Heart left ventricle (tissue), 13 donors: ENCODE results near the gene CRACR2A.

ENCODE experiments used
- POLR2A ChIP-seq, 2 donors: fragments of 450-650 bp; IDR thresholded peaks; one replicate each; pipeline ENCODE4 v1.6.1; 2017; ENCODE audit warnings: antibody characterized with exemption in 2 of 2, mild to moderate bottlenecking in 2 of 2, moderate library complexity in 2 of 2
- TF ChIP-seq, protein P1 (sequence below), 12 donors: fragments of 200-600 bp; sonication (generic) in 4 of 12; IDR thresholded peaks; one replicate each; pipeline versions ENCODE4 v1.5.0 to v1.8.0; 2018 to 2022; ENCODE audit warnings: antibody characterized with exemption in 12 of 12, mild to moderate bottlenecking in 5 of 12
- donor health status: ischemic (EF 13 %, LVEDD 7.1; RV severe dilation, severe dysfunction).
- donor health status: DM: no; HTN: yes; CAD: no.
- donor health status: DM: no; HTN: no; CAD: no.
- donor health status: ischemic (EF 25% LVEDD 6.9; RV normal size, moderate dysfunction).
- donor health status: ischemic (EF 25% LVEDD 5.7; RV mildly dilated, moderate dysfunction).
- donor health status: ischemic (EF 35%, LVEDD 5.7; RV mildly dilated, moderate dysfunction).
- donor health status: nonischemic (EF 11% LVEDD 7.7; RV severe dilation, severe dysfunction).
- donor health status: DM: yes; HTN: yes; CAD: no.
- donor health status: PGD.
- donor health status: ischemic (EF 29% LVEDD 5.4; RV normal size, mild dysfunction).
- donor health status: nonischemic (EF 23%, LVEDD 6.1; RV moderate dilation, normal function).

DNA sequence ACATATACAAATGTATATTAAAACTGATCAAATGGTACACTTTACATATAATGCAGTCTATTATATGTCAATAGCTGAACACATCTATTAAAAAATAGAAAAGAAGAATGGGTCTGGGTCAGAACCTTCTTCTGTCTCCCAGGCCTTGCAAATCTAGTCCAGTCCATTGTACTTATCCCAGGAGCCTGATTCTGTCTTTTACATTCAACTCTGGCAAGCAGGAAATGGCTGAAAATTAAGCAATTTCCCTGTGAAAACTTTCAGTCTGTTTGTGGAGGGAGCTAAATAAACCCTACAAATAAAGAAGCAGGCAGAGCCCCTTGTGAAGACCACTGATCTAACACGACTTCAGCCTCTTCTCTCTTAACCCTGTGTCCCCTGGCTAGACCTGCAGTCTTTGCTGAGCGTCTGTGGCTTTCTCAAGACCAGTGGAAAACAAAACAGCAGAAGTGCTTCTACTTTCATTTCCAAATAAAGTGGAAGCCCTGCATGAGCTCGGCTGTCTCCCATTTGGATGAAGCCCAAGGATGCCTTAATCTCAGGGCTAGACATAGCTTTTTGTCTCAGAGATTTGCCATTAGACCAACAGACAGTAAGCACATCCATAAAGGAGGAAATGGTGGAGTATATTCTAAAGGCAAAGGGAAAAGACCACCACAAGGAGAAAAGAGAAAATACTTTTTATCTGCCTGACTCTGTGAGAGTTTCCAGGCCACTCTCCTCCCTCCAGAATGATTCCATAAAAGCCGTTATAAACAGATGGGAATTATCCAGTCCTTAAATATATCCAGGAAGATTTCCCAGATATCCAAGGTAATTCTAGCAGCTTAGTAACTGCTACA lies 48.2 kb downstream of the CRACR2A start:
- TF ChIP-seq POLR2A (IDR thresholded peaks at IDR 0.05) = no peak
- TF ChIP-seq, protein P1, sequence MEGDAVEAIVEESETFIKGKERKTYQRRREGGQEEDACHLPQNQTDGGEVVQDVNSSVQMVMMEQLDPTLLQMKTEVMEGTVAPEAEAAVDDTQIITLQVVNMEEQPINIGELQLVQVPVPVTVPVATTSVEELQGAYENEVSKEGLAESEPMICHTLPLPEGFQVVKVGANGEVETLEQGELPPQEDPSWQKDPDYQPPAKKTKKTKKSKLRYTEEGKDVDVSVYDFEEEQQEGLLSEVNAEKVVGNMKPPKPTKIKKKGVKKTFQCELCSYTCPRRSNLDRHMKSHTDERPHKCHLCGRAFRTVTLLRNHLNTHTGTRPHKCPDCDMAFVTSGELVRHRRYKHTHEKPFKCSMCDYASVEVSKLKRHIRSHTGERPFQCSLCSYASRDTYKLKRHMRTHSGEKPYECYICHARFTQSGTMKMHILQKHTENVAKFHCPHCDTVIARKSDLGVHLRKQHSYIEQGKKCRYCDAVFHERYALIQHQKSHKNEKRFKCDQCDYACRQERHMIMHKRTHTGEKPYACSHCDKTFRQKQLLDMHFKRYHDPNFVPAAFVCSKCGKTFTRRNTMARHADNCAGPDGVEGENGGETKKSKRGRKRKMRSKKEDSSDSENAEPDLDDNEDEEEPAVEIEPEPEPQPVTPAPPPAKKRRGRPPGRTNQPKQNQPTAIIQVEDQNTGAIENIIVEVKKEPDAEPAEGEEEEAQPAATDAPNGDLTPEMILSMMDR (IDR thresholded peaks at IDR 0.05) = no peak
